Activated T-cell treated with anti-CD3 and anti-CD28 coated beads for 24 hours (primary cell): ENCODE data around the gene ARHGEF37.

ENCODE experiments used
- DNase-seq: peaks from one replicate; pipeline ENCODE4 v3.0.0-alpha.2; 2020; ENCODE audit warnings: low read depth

Gene ARHGEF37

GRCh38 chr5:149603920-149604319, 22.6 kb downstream of the ARHGEF37 start:
- DNase-seq = no peak

GRCh38 chr5:149604321-149604720, 23.0 kb downstream of the ARHGEF37 start:
- DNase-seq = no peak

DNA sequence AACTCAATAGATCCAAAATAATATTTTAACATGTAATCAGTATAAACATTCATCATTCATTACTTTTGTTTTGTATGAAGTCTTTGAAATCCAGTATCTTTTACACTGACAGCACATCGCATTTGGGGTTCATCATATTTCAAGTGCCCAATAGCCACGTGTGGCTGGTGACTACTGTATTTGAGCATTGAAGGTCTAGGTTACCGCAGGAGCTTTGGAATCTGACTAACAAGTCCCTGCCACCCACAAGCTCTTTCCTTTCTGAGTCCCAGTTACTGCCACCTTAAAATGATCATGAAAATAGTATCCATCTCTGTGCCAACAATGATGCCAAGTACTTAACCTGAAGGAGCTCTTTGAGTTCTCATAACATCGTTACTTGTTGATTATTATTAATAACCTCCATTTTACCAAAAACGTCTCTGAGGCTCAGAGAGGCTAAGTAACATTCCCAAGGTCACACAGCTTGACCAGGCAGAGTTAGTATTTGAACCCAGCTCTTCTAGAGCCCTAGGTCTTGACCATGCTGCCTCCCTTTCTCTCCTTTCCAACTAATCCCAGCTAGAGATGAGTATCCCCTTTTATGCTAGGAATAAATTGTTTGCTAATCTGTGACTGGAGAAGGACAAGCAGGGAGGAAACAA, 24.2 kb downstream of the ARHGEF37 start:
- no peak for DNase-seq

- DNase-seq = no peak
These were observed 24.9 kb downstream of the ARHGEF37 start for GRCh38 chr5:149605998-149606724.

DNA sequence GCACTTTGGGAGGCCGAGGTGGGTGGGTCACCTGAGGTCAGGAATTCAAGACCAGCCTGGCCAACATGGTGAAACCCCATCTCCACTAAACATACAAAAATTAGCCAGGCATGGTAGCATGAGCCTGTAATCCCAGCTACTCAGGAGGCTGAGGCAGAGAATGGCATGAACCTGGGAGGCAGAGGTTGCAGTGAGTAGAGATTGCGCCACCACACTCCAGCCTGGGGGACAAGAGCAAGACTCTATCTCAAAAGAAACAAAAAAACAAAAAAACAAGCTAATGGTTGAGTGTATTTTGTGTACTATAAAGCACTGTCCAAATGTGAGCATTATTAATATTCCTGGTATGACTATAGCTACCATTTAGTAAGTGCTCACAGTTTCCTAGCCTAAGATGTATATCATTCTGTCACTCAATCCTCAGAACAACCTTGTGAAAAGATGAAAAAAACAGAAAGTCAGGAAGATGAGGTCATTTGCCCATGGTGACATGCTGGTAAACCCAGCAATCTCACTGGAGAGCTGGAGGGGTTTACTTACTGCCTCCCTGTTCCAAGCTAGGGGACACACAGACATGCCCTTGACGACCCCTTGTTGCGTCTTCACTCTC, 27.7 kb downstream of the ARHGEF37 start:
- no peak for DNase-seq

DNA sequence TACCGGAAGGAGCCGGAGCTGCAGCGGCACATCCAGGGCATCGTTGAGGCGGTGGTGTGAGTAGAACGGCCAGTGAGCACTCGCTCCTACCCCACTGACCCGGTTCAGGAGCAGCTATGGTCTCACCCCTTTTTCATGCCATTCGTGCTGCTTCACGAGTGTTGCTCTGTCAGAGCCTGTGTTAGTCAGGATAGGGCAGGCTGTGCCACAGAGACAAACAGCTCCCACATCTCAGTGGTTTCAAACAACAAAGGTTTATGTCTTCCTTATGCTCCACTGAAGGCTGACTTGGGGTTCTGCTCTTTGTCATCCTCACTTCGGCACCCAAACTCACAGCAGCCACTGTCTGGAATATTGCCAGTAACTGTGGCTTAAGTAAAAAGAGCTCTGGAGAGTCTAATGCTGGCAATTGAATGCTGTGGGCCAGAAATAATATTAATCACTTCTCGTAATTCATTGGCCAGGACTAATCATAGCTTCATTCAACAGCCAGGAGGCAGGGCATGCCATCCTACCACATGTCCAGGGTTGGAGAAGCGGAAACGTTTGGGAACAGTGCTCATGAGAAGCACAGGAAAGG, 28.4 kb downstream of the ARHGEF37 start:
- no peak for DNase-seq

DNA sequence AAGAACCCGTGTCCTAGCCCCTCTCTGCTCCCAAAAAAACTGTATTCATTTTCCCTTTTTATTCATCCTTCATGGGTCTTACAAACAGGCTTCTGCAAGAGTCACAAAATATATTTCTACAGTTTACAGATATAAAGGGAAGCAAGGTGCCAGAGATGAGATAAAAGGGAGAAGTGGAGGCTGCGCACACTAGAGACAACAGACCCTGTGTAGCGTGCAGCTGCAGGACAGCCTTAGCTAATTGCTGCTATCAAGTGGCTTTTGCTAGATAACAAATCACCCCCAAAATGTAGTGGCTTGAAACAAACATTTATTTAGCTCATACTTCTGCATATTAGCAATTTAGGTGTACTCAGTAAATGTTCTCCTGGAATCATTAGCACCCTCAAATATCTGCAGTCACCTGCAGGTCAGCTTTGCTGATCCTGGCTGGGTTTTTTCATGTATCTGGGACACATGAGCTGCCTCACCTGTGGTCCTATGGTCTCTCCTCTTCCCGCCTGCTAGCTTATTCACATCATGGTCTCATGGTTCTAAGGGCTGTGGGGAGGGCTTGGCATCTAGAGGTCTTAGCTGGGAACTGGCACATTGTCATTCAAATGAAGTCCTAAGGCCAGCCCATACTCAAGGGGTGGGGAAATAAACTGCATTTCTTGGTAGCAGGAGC, 29.4 kb downstream of the ARHGEF37 start:
- DNase-seq = no peak

GRCh38 chr5:149611326-149611725, 30.0 kb downstream of the ARHGEF37 start:
- DNase-seq = no peak

- no peak for DNase-seq
These were observed 33.0 kb downstream of the ARHGEF37 start for GRCh38 chr5:149614034-149614907.

DNA sequence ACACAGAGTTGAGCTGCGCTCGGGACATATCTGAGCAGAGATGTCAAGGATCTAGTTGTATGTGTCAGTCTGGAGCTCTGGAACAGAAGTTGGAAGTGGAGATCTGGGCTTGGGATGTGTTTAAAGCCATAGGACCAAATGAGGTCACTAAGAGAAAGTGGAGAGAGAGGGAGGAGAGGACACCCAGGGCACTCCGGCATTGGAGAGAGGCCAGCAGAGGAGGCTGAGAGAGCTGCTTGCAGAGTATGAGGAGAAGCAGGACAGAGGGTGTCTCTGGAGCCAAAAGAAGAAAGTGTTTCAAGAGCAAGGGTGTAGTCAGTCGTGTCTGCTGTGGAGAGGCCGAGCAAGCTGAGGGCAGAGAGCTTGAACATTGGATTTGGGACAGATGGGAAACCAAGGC, 34.7 kb downstream of the ARHGEF37 start:
- DNase-seq = no peak

DNA sequence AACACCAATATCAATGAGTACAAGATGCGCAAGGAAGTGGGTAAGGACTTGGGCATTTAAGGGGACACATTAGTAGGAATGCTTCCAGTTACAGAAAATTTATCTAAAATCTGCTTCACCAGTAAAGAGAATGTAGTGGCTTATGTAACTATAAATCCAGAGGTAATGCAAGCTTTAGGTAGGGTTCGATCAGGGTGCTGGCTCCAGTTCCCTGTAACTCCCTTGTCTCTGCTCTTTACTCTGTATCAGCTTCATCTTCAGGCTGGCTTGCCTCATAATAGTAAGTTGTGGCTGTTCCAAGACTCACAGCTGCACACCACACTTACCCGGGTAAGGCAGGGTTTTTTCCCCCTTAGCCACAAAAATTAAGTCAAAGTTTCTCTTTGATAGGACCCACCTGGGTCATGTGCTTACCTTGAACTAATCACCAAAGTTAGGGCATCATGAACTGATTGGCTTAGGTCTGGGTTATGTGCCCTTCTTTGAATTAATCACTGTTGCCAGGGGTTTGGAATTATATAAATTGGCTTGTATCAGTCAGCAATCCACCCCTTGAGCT, 35.5 kb downstream of the ARHGEF37 start:
- DNase-seq = no peak

DNA sequence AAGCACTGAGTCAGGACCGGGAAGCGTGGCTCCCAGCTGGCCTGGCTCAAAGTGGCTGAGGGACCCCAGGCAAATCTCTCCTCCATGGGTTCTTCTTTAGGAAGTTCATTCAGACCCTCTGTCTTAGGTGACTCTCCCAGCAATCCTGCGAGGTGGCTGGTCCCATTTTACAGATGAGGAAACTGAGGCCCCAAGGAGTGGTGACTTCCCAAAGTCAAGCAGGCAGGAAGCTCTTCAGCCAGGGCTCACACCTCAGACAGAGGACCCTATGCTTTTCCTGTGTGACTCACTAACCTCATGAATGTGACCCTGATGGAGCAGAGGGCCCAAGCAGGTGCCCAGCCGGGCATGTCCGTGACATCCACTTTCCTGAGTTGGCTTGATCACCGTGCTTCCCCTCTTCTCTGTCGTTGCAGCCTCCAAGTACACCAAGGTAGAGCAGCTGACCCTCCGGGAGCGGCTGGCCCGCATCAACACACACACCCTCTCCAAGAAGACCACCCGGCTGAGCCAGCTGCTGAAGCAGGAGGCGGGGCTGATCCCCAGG, 36.5 kb downstream of the ARHGEF37 start:
- DNase-seq = no peak

DNA sequence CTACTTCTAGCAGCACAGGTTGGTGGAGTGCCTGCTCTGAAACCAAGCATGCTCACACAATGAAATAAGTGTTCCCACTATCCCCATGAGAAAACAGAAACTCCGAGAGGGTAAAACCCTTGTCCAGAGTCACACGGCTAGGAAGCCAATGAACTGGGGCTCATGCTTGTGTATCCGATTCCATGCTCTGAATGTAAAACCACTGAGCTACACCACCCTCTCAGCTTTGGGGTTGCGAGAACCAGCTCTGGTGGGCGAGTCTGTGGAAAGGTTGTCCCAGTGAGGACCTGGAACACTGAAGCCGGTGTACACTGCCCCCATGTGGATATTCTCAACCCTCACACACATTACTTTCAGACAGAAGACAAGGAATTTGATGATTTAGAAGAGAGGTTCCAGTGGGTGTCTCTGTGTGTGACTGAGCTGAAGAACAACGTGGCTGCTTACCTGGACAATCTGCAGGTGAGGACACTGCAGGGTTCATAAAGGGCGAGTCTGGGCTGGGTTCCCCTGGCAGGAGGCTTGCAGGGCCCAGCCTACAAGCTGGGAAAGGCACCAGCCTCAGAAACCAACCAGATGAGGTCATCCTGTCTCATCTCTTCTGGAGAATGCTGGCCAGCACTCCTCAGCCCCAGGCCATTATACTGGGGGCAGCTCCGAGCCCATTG, 37.4 kb downstream of the ARHGEF37 start:
- no peak for DNase-seq

DNA sequence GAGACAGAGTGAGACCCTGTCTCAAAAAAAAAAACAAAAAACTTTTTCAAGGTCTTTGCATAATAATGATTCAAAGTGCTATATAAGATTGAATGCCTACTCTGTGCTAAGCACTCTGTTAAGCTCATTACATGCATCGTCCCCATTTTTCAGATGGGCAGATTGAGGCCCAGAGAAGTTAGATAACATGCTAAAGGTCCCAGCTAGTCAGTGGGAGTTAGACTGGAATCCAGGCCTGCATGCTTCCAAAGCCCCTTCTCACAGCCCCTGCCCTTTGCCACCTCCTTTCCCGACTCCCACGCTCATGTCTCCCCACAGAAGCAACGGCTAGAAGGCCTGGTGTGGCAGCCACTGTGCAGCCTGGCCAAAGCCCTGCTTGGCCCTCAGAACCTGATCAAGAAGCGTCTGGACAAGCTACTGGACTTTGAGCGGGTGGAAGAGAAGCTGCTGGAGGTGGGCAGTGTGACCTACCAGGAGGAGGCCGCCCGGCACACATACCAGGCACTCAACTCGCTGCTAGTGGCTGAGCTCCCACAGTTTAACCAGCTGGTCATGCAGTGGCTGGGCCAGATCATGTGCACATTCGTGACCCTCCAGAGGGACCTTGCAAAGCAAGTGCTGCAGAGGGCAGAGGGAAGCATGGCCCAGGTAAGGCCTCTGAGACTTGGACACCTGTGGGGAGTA, 40.3 kb downstream of the ARHGEF37 start:
- no peak for DNase-seq

GRCh38 chr5:149622466-149622865, 41.2 kb downstream of the ARHGEF37 start:
- DNase-seq = no peak

GRCh38 chr5:149623473-149623872, 42.2 kb downstream of the ARHGEF37 start:
- DNase-seq = no peak

GRCh38 chr5:149627070-149627469, 45.8 kb downstream of the ARHGEF37 start:
- no peak for DNase-seq

DNA sequence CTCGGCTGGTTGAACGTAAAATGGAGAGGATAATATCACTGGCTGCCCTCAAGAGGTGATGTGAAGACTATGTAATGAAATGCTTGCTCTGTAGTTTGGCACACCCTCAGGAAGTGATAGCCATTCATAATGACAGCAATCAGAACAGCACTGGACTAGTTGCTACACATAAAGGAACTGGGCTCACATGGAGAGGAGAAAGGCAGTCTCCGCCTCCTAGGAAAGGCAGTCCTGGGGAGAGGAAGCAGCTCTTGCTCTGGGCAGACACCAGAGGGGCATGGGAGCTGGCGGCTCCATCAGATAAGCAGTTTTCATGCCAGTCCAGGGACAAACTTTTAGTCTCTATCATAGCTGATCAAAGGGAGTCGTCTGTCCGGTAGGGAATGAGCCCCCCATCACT, 46.9 kb downstream of the ARHGEF37 start:
- DNase-seq = no peak

GRCh38 chr5:149628846-149629388, 47.6 kb downstream of the ARHGEF37 start:
- no peak for DNase-seq
